Measurements from ENCODE around the gene PDGFC.
A peak's percentile ranks its signal among the peaks of the same experiment; 100 is the strongest.
"Not testable (repeated sequence)": the region's sequence is repeated elsewhere in the genome, so short reads cannot be mapped to it uniquely, and the experiment has no call there.

Gene PDGFC

GRCh38 chr4:156949373-156949814, 22.2 kb downstream of the PDGFC start:
- DNase-seq = no peak

GRCh38 chr4:156948738-156949137, 22.9 kb downstream of the PDGFC start:
- DNase-seq = no peak

- DNase-seq = no peak
These were observed 23.5 kb downstream of the PDGFC start for GRCh38 chr4:156948133-156948532.

GRCh38 chr4:156946516-156947424, 24.8 kb downstream of the PDGFC start:
- DNase-seq = peak; percentile 2

- no peak for DNase-seq
These were observed 26.1 kb downstream of the PDGFC start for GRCh38 chr4:156945532-156945931.

- DNase-seq = no peak
These were observed 28.6 kb downstream of the PDGFC start for GRCh38 chr4:156942991-156943390.

GRCh38 chr4:156941940-156942548, 29.6 kb downstream of the PDGFC start:
- peak; percentile 70 for DNase-seq

- DNase-seq = no peak
These were observed 31.8 kb downstream of the PDGFC start for GRCh38 chr4:156939801-156940200.

- DNase-seq = no peak
These were observed 32.5 kb downstream of the PDGFC start for GRCh38 chr4:156939139-156939538.

GRCh38 chr4:156934259-156934635, 37.4 kb downstream of the PDGFC start:
- DNase-seq = no peak

- DNase-seq = no peak
These were observed 37.9 kb downstream of the PDGFC start for GRCh38 chr4:156933633-156934258.

- DNase-seq = not testable (repeated sequence)
These were observed 39.2 kb downstream of the PDGFC start for GRCh38 chr4:156932360-156932759.

GRCh38 chr4:156931267-156931666, 40.3 kb downstream of the PDGFC start:
- DNase-seq = no peak

GRCh38 chr4:156929386-156930105, 42.1 kb downstream of the PDGFC start:
- no peak for DNase-seq

- DNase-seq = no peak
These were observed 46.8 kb downstream of the PDGFC start for GRCh38 chr4:156924774-156925315.

- no peak for DNase-seq
These were observed 48.1 kb downstream of the PDGFC start for GRCh38 chr4:156923525-156923924.

GRCh38 chr4:156915221-156915620, 56.4 kb downstream of the PDGFC start:
- no peak for DNase-seq

- no peak for DNase-seq
These were observed 58.4 kb downstream of the PDGFC start for GRCh38 chr4:156913234-156913633.

- no peak for DNase-seq
These were observed 62.6 kb downstream of the PDGFC start for GRCh38 chr4:156909010-156909409.

- DNase-seq = no peak
These were observed 65.3 kb downstream of the PDGFC start for GRCh38 chr4:156906325-156906724.

GRCh38 chr4:156901871-156902270, 69.7 kb downstream of the PDGFC start:
- no peak for DNase-seq

- DNase-seq = no peak
These were observed 73.1 kb downstream of the PDGFC start for GRCh38 chr4:156898373-156899117.
